OCI-M1 (cell line): ENCODE measurements around the gene GCK.

ENCODE experiments used
- DNase-seq: peaks from one replicate; lab custom pipeline; 2025; lab: John Stamatoyannopoulos, UW

GCK gene

DNA sequence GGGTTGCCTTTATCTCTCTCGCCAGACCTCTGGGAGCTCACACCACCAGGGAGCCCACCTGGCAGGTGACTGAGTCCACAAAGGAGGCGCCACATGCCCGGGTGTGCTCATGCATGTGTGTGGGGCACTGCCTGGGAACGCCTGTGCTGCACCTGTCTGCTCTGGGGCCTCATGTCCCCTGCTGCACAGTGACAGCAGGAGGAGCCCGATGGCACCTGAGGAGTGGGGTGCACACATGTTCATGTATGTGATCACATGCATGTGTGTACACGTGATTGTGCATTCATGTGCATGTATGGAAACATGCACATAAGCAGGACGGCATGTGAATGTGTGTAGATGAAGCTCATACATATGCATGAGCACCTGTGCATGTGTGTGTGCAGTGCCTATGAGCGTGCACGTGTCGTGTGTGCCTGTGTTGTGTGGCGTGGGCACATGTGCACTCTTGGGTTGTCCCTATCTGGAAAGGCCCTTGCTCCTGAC, 33.6 kb upstream of the GCK start:
- DNase-seq: no peak

DNA sequence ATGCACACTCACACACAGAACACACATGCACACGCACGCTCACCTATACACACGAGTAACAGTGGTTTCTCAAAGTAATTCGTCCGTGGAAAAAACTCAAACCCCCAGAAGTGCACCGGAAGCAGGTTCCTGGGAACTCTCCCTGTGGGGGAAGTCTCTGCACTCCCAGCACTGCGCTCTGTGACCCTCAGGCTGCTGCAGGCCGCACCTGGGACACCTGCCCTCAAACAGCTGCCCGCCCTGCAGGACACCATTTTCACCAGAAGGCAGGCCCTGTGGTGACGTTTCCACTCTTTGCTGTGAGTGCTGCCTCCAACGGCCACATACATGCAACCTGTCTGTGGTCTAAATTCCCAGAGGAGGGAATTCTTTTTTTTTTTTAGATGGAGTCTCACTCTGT, 32.8 kb upstream of the GCK start:
- no peak for DNase-seq

DNA sequence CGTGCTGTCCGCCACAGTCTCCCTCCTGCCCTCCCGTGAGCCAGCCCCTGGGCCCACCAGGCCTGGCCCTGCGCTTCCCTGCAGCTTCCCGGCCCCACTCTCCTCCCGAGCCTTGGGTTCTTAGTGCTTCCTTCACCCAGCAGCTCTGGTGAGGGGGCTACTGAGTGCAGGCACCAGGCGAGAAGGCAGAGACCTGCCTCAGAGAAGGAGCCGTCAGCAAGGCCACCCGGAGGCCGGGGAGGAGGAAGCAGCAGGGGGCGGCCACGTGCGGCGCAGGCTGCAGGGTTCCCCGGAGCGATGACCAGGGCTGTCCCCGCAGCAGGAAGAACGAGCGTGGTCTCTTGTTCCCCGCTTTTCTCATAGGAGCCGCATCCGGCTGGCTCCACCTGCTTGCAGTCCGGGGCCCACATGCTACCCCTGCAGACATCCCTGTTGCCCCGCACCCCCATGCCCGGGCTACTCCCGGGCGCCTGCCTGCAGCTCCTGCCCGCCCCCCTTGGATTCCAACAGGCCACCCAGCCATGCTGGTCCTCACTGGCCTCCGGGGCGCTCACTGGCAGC, 32.1 kb upstream of the GCK start:
- DNase-seq: no peak

DNA sequence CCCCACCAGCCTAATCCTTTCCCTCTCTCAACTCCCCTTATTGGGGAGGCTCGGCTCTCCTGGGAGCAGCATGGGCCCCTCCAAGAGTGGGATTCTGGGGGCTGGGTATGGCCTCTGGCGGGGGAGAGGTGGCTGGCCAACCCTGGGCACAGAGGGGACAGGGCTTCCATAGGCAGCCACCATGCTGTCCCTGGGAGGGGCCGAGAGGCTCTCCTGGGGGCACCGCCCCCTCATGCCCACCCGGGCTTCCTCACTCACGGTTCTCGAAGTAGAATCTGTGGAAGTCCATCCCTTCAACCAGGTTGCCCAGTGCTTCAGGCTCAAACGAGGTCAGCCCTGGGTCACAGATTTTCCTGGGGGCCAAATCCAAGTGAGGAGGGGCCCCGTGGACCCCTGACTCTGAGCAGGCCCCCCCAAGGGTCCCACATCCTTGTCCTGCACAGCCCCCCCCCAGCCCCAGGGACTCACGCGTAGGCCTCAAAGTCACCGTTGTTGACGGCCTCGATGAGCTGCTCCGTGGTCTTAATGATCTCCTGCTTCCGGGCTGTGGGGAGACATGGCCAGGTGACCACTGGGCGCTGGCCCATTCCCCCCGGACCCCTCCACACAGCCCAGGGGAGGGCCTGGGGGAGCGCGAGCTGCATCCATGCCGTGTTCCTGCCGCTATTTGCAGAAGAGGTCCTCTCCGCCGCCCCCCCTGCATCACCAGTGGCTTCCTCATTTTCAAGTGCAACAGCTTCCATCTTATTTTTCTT, 31.3 kb upstream of the GCK start:
- no peak for DNase-seq

DNA sequence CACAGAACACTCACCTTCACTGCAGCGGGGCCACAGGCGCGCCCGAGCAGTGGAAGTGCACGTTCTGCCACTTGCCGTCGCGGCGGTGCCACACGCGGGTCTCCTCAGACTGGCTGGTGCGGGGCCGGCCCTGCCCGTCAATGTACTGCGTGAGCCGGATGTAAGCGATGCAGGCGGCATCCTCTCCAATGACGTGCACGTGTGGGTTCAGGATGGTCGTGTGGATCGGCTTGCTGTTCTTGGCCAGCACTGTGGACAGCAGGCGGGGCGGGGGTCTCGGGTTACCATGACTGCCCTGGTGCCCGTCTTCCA, 30.8 kb upstream of the GCK start:
- no peak for DNase-seq

DNA sequence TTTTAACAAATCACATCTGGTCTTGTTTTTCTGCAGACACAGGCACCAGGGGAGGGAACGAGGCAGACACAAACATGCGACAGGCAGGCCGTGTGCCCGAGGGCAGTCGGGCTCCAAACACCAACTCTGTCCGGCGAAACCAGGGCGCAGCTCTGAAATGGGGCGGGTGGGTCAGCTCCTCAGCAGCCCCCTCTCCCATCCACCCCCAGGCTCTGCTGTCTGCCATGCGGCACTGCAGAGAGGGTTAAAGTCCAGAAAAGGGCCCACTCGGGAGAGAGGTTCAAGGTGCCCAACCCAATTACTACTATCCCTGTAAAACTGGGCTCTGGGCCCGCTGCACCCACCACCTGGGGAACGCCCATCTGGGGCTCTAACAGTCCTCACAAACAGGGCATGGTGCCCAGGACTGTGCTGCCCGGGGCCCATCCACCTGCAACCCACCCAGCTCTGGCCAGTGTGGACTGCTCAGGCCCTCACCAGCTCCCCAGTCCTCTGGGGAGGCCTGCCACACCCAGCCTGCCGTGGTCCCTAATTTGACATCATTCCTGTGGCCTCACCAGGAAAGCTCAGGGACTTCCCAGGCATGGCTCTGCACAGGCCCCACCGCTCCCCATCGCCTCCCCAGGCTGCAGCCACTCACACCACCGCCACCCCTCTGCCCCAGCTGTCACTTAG, 30.3 kb upstream of the GCK start:
- DNase-seq: no peak

DNA sequence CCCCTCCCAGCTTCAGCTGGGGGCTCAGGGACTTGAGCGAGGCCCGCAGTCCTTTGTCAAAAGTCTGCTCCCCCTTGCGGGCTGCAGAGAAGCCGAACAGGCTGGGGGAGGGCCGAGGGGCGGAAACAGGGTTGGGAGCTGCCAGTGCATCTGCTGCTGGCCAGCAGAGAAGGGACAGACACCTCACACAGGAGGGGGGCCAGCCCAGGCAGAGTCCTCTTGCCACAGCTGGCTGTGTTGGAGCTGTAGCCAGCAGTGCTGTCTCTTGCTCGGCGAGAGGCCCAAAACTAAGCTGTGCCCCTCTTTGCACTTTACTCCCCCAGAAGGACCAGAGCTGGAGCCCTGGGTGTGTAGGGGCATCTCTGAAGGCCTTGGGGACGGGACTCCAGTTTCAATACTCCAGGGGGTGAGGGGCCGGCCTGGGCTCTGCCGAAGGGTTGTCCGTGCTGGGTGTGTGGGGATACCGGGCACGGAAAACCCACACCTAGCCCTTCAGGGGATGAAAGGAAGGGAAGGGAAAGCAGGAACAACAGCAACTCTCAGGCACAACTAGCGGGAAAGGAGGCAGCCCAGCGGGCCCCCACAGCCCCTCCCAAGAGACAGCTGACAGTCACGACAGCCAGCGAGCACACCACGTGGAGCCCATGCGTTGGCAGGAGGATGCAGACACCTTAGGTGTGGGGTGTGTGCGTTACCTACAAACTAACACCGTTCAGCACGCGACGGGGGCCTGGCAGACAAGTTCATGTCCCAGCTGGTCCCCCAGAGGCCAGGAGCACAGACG, 29.4 kb upstream of the GCK start:
- no peak for DNase-seq

DNA sequence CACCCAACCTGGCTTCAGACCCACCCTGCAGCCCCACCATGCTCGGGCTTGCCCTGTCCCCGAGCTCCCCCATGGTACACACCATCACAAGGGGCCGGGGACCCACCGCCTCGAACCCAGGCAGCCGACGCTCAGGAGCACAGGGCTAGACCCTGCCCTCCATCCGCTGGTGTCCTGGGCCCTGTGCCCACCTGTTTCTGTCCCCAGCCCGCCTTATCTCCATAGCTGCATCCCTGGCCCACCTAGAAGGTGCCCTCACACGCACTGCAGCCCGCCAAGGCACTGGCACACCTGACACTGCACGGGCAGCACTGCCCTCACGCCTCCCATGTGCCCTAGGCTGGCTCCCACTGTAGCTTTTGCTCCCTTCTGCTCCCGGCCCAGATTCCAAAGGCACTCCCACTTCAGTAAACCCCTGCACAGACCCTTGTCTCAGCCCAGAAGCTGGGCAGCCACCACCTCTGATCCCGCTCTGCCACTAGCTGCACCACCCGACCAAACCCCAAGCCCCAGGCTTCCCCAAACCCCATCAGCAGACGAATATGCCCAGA, 28.7 kb upstream of the GCK start:
- DNase-seq: no peak

DNA sequence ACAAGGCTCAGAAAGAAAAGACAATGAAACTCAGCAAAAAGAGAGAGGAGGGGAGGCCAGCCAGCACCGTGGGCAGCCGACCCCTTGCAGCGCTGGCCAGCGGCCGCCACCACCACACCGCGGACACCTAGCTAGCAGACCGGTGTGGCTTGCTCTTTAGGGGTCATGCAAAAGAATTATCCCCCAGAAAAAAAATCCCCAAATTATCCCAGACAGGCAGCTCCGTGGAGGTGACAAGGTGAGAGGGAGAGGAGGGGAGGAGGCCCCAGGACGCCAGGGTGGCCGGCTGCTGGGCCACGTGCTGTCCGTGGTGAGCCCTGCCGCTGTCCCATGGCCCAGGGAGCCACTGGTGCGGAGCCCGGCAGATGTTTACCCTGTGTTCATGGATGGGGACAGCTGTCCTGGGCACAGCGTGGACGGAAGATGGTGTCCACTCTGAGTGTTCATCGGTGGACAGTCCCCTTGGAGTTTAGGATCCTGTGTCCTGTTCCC, 28.0 kb upstream of the GCK start:
- DNase-seq: no peak

DNA sequence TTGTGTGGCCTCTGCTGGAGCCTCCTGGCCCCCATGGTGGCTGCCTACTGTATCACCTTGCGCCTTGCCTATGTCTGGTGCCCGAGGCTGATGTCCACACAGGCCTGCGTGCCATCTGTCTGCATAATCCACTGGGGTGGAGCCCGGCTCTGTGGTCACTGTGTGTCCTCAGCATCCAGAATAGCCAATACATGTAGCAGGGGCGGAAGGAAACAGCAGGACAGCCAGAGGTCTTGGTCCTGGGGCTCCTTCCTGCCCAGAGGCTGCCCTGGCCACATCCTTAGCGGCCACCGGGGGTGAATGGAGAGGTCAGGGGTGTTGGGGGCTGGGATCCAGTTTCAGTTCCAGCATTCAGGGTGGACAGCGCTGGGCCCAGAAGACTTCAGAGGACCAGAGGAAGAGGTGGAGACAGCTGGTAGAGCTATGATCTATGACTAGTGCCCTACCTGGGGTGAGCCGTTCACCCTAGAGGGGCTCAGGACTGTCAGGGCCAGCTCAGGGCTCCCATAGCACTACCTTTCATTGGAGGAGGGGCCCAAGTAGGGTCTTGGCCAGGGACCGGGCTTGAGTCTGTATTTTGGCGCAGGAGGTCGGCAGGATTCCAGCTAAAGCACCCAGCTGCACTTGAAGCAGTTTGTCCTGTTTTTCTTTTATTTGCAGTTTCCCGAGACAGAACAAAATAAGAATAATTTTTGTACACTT, 27.4 kb upstream of the GCK start:
- no peak for DNase-seq

DNA sequence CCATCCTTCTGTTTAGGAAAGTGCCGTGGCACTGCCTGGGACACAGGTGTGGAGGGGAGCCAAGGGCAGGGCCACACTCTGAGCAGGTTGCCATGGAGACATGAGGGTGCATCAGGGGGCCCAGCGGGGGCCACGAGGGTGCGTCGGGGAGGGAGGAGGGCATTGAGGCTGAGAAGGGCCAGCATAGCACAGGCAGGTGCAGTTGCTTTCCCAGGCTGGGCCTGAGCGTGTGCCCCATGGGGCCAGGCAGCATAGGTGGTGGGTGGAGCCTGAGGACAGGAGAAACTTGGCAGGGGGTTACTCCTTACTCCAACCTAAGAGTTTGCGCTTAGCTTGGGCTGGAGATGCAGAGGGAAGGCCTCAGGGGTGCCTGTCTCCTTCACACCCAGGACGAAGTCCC, 26.8 kb upstream of the GCK start:
- no peak for DNase-seq

DNA sequence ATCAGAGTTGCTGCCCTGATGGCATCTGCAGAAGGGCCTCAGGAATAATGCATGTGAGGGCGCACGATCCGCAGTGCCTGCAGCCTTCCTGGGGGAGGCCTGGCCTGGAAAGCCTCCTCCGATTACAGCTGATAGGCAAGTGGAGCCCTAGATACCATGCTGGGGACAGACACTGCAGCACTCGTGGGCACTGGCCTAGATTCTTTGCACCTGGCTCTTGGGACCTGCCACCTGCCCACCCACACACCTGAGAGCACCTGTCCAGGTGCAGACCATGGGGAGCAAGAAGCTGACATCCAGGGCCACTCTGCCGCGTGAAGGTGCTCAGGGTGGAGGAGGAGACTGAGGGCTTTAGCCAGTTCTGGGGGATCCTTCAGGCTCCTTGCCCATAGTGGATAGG, 26.3 kb upstream of the GCK start:
- DNase-seq: no peak

DNA sequence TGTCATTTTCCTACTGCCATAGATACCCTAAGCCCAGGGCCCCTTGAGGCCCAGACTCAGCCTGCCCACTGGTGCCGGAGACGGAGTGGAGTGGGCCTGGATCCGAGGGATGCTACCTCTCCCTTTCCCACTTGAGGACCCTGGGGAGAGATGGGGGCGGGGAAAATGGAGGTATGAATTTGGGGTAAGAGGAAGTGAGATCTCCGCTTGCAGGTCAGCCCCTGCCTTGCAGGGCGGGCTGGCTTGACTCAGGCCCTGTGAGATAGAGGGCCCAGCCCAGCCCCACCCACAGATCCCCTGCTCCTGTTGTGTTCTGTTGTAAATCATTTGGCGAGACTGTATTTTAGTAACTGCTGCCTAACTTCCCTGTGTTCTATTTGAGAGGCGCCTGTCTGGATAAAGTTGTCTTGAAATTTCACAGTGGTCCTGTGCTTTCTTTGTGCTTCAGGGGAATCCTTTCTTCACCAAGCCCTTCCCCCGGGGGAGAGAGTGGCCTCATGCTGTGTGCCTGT, 24.7 kb upstream of the GCK start:
- DNase-seq: no peak

DNA sequence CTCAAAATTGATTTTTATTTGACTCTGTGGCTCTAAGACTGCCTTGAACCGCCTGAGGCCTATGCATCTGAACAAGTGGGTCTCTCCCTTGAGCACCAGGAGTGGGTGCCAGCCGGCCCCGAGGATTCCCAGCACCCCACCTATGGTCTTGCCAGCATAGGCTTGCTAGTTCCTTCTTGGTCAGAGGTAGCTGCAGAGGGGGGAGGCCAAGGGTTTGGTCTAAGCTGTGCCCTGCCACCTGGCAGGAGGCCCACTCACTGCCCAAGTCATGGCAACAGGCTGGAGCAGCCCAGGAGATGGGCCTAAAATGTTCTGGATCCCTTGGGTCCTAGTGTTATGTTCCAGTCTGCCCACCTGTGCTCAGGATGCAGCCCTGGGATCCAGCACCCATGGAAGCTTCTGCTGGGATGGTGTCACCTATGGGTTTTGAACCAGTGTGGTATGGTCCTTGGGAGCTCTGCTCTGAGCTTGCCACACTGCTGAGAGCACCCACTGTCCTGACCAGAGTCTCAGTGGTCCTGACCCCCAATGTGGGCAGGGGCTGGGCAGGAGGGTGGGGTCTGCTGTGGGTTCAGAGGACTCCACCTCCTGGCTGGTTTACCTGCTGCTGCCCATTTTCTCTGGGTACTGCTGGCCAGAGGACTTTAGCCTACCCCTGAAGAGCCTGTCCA, 24.1 kb upstream of the GCK start:
- no peak for DNase-seq

DNA sequence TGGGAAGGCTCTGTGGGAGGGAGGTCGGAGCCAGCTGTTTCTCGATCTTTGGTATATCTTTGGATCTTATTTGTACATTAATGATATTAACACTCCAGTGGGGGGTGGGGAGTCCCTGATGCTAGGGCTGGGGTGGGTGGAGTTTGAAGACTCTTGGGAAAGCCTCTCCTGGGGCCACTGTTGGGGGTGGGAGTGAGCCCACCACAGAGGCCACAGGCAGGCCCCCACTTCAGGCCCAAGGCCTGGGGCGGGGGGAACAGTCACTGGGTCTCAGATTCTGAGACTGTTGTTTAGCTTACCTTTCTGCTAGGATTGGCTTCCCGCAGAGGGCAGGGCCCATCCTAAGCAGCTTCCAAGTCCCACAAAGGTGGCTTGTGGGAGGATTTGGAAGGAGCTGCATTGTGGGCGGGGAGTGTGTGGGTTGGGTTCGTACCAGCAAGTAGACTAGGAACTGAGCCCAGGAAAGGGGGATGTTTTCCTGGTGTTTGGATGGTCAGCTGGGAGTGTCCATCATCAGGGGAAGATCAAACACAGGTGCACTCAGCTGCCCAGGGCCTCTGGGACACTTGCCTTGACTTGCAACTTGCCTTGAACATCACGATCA, 23.4 kb upstream of the GCK start:
- DNase-seq: no peak

DNA sequence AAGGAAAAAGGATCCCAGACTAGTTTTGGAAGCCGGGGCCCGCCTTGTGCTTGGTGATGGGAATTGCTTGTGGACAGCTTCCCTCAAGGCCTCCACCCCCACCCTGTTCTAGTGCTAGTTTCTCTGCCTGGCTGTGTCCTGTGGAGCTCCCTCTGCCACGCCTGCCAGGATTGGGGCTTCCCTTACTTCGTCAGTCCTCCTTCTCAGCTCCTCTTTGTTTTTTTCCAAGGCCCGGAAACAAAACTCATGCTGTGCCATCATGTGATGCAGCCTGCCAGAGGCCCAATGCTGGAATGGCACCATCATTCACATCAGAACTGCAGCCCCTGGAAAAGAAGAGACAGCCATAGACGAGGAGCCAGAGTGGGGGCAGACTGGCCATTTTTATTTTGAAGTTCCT, 22.8 kb upstream of the GCK start:
- DNase-seq: no peak

DNA sequence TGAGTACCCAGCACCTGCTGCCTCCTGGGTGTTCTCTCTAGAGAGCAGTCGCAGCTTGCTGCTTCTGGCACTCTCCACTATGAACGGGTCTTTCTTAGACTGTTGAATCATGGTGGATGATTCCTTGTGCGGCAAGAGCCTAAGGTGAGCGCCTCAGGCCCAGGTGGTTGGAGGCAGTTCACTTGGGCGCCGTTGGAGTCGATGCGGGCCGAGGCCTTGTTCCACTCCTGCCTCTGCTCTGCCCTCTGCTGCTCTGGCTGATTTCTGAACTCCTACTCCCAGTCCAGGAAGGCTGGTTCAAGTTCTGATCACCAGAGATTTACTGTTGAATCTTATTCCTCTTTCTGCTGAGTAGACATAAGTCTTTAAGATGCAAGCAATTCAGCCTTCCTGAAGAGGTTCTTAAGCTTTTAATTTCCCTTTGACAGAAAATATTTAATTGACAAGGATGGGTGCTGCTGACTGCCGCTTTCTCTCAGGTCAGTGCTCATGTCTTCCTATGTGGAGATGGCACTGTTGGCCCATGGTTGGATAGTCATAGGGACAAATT, 22.0 kb upstream of the GCK start:
- no peak for DNase-seq

DNA sequence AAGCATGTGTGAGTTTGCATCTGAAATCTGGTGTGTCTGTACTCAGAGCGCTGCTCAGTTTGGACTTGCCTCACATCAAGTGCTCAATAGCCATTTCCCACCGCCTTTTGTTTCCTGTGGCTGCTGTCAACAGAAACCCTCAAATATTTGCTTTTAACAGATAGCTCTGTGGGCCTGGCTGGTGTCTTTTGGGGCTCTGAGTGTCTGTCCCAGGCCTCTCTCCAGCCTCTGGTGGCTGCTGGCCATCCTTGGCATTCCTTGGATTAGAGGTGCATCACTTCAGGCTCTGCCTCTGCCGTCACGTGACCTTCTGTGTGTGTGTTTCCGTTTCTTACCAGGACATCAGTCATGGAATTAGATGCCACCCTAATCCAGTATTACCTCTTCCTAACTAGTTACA, 20.9 kb upstream of the GCK start:
- no peak for DNase-seq

DNA sequence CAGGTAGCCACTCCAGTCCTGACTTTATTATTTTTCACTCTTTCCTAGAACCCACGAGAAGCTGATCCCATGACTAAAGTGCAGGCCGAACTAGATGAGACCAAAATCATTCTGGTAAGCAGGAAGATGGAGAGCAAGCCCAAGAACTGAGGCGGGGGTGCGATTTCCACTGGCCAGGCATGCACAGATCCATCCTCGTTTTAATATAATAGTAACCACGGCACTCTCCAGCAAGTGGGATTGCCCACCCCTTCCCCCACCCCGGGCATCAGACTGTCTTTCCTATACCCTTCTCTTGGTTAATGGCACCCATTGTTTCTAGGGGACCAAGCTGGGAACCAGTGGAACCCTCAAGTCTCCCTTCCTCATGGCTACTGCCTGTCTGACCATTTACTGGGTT, 18.8 kb upstream of the GCK start:
- DNase-seq: no peak

DNA sequence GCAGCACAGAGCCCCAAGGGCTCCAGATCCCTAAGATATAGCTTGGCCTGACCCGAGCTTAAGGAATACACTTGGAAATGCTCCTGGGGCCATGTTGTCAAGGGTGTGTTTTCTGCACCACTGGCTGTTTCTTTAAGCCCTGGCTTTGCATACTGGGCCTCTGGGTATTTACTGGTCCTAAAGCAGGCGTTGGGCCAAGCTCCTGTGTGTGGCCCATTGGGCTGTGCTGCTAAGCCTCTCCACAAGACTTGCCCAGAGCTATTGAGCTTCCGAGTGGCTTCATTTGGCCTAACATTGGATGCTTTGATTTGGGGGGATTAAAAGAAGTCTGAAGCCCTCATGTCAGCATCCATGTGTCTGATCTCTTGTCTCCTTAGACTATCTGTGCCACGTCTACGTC, 16.8 kb upstream of the GCK start:
- DNase-seq: no peak
